ENCODE results near the gene PNRC1. TPM values are rescaled to one million over a fixed set of nuclear protein-coding genes. Genes with fewer than 3 reads are reported as not detected.
"Not testable (repeated sequence)": the region's sequence is repeated elsewhere in the genome, so short reads cannot be mapped to it uniquely, and the experiment has no call there.

The PNRC1 gene
- total RNA-seq, 1 donor from 2014 or later = 204 TPM

DNA sequence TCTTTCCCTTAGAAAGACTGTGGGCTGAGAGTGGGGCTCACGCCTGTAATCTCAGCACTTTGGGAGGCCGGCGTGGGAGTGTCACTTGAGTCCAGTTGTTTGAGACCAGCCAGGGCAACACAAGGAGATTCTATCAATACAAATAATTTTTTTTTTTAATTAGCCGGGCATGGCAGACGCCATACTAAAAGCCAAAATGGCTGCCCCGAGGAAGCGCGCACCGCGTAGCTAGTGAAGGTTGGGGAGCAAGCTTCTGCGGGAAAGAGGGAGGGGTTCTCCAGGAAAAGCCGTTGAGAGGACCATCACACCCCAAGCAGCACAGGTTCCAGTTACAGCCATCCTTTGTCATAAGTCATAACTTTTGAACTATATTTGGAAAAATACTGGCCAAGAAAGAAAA lies 21.3 kb upstream of the PNRC1 start:
- DNase-seq (ENCODE audit: low spot score) = no peak

DNA sequence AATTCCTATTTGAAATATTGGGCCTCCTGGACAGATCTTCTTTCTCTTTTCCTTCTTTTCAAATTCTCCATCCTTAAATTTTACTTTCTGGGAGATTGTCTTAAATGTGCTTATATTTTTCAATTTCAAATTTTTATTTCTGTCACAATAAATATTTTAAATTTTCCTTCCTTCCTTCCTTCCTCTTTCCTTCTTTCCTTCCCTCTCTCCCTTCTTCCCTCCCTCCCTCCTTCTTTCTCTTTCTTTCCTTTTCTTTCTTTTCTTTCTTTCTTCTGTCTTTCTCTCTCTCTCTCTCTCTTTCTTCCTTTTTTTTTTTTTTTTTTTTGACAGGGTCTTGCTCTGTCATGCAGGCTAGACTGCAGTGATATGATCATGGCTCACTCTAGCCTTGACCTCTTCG lies 16.7 kb upstream of the PNRC1 start:
- DNase-seq (ENCODE audit: low spot score) = no peak

DNA sequence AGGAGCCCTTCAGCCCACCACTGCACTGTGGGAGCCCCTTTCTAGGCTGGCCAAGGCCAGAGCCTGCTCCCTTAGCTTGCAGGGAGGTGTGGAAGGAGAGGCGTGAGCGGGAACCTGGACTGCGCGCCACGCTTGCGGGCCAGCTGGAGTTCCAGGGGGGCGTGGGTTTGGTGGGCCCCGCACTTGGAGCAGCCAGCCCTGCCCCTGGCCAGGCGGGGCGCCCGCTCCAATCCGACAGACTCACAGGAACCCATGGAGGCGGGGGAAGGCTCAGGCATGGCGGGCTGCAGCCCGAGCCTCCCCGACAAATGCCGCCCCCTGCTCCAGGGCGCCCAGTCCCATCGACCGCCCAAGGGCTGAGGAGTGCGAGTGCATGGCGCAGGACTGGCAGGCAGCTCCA lies 15.6 kb upstream of the PNRC1 start:
- not testable (repeated sequence) for DNase-seq (ENCODE audit: low spot score)

DNA sequence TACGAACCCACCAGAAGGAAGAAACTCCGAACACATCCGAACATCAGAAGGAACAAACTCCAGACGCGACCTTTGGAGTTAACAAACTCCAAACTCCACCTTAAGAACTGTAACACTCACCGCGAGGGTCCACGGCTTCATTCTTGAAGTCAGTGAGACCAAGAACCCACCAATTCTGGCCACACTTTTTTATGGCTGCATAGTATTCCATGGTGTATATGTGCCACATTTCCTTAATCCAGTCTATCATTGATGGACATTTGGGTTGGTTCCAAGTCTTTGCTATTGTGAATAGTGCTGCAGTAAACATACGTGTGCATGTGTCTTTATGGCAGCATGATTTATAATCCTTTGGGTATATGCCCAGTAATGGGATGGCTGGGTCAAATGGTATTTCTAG lies 14.4 kb upstream of the PNRC1 start:
- DNase-seq (ENCODE audit: low spot score) = not testable (repeated sequence)

DNA sequence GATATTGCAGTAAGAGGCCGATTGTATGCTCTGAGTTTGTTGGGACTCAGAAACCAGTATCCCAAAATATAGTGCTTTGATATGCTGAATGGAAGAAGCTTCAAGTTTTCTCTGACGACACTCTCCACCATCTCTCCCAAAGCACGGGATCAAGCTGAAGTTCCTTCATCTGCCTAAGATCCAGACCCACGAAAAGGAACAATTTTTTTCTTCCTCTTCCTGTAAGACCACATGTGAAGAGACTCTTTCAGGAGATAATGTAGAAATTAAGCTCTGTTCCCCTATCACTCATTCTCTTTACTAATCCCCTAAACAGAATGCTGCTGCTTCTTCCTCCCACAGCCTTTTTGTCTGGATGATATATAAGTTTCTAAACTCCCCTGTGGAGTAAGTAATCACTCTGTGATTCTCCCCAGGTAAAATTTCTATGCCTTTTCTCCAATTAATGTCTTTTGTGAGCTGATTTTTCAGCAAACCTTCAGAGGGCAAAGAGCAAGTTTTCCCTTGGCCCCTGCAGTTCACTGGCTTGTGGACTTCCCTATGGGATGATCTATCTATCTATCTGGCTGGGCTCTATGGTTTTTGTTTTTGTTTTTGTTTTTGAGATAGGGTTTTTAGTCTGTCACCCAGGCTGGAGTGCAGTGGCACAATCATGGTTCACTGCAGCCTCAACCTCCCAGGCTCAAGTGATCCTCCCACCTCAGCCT lies 13.5 kb upstream of the PNRC1 start:
- DNase-seq (ENCODE audit: low spot score) = no peak

DNA sequence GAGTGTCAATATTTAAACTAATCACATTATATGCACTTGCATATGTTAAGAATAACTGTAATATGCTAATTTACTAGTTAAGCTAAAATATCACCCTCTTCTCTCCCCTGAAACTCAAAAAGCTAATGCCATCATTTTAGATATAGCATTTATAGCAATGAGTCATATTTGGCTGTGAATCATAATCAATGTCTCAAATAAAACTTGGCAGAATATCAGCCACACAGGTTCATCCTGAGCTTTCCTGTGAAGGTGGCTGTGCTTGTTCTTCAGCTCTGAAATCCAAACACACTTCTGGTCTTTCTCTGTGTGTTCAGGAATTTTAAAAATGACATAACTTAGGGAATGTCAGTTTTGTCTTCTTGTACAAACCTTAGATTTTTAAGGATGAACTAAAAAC lies 12.8 kb upstream of the PNRC1 start:
- DNase-seq (ENCODE audit: low spot score) = no peak

DNA sequence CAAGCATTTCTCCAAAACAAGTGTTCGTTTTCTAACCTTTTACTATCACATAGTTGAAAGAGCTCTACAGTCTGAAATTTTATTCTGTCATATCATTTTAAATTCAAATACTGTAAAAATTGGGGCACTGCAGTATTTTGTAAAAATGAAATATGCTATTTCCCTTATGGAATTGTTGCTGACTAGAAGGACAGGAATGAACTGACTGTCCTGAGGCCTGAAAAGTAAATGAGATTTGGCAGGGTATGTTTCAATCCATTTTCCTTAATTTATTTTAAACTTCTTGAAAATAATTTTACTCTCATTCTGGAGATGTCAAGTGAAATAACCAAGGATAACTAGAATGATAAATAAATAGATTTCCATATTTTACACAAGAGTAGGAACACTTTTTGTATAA lies 11.9 kb upstream of the PNRC1 start:
- no peak for DNase-seq (ENCODE audit: low spot score)

DNA sequence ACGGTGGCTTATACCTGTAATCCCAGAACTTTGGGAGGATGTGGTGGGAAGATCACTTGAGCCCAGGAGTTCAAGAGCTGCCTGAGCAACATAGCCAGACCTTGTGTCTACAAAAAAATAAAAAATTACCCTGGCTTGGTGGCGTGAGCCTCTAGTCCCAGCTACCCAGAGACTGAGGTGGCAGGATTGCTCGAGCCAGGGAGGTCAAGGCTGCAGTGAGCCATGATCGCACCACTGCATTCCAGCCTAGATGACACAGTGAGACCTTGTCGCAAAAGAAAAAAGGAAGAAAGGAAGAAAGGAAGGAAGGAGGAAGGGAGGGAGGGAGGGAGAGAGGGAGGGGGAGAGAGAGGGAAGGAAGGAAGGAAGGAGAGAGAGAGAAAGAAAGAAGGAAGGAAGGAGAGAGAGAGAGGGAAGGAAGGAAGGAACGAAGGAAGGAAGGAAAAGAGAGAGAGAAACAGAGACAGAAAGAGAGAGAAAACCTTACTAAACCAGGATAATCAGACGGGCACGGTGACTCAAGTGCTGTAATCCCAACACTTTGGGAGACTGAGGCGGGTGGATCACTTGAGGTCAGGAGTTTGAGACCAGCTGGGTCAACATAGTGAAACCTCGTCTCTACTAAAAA lies 10.9 kb upstream of the PNRC1 start:
- DNase-seq (ENCODE audit: low spot score) = no peak

DNA sequence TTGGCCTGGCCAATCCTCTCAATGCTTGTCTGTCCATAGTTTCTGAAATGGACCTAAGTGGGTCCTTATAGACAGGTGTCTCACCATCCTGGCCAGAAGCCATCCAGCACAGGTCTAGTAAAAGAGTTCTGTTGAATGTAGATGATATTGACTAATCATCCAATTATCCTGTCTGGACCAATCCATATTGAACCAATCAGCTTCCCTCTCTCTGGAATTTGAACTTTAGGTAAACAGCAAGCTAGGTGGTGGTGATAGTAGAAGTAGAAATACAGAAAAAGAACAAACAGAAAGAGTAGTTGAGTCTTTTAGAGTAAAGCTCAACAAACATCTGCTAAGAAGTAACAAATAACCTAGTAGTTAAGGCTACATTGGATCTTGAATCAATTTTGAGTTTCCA lies 9.5 kb upstream of the PNRC1 start:
- DNase-seq (ENCODE audit: low spot score) = no peak

DNA sequence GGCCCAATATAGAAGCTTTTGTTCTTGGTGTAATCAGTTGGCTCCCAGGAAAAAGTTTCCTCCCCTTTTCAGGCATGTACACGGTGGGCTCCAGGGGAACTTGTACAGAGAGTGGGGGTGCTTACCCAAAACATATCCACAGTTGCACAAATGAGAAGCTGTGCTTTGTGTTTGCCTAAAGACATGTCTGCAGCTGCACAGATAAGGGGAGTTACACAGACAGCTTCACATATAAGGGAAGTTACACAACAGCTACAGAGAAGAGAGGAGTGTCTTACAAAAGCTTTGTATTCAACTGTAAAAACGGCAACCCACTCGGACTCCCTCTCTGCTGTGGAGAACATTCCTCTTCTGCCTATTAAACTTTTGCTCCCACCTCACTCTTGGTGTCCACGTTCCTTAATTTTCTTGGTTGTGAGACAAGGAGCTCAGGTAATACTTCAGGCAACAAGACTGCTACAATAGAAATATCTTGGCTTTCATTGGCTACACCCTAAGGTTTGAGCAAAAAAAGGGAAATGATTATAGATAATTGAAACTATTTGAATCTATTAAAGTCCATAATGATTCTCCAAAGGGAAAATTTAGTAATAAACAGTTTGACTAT lies 7.4 kb upstream of the PNRC1 start:
- no peak for DNase-seq (ENCODE audit: low spot score)

DNA sequence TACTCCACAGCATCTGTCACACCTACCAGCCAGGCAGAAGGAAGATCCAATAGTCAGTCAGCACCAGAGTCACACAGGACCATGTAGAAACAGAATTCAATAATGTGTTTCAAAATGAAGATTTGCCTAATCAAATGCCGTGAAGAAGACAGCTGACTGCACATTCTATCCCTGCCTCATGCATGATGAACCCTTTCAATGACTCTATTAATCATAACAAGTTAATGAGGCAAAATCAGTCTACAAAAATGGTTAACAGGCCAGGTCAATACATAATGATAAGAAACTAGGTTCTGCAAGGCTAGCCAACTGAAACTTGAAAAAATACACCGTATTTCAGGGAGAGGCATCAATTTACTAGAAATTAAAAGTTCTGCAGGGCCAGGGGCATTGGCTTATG lies 6.7 kb upstream of the PNRC1 start:
- DNase-seq (ENCODE audit: low spot score) = no peak

DNA sequence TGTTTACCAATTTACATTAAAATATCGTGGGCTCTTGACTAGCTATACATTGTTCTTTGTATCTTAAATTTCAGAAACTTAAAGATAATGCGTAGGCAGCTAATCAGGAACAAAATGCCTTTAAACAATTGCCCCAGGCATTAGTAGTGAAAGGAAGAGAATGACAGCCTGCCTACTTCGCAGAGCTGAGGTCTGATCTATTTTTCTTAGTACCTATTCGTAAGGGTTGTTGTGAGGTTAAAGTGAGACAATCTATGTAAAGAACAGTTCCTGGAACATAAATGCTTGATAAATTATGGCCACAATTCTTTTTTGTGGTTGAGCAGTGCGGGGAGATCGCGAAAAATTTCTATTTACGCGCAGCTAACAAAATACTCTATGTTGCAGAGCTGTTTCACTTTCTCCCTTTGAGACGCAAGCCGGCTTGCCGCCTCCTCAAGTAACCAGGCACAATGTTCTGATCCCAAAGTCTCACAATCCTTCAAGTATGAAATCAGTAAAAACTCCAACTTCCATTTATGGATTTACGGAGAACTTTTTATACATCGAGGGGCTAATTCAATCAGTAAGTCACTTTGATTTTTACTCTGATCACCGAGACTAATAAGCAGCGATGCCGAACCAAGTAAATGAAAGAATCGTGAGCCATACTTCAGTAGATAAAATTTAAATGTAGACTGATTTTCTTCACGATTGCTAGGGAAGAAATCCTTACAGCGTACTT lies 878 bp upstream of the PNRC1 start:
- DNase-seq (ENCODE audit: low spot score) = peak; percentile 66

DNA sequence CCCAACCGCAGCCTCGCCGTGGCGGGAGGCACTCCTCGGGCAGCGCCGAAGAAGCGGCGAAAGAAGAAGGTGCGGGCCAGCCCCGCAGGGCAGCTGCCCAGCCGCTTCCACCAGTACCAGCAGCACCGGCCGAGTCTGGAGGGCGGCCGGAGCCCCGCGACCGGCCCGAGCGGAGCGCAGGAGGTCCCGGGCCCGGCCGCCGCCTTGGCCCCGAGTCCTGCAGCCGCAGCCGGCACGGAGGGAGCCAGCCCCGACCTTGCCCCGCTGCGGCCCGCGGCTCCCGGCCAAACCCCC lies 525 bp downstream of the PNRC1 start:
- DNase-seq (ENCODE audit: low spot score) = no peak

DNA sequence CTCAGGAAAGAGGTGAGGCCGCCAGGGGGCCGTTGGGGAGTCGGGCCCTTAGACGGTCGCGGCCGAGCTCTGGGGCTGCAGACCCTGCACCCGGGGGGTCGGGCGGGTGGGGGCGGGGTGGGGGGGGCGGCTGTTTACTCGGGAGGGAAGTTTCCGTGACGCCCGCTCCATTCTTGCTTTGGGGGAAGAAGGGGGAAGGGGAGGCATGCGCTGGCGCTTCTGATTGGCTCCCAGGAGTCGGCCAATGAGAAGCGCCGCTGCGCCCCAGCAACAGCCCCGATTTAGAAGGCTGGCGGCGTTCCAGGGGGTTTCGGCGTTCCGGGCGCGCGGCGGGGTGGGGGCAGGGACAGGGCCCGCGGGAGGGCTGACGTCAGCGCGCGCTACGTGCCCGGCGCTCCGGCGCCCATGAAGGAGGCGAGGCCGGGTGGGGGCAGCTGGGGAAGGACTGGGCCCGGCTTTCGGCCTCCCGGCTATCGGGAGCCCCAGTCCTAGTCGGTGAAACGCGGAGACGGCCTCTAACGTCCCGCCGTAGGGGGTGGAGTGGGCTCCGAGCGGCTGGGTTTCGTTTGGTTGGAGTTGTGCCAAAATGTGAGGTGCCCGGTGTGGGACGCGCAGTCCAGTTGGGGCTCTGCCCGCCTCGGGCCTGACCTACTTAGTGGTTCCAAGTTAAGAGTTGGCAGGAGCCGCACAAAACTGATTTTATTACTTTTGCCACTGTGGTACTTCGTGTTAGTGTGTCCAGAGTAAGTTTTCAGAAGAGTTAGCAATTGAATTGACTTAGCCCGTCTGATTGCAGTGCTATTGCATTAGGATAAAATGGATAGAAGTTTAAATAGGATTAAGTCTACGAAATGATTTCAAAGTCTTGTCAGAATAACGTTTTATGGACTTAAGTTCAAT lies 1.1 kb downstream of the PNRC1 start:
- peak; percentile 100 for DNase-seq (ENCODE audit: low spot score)

DNA sequence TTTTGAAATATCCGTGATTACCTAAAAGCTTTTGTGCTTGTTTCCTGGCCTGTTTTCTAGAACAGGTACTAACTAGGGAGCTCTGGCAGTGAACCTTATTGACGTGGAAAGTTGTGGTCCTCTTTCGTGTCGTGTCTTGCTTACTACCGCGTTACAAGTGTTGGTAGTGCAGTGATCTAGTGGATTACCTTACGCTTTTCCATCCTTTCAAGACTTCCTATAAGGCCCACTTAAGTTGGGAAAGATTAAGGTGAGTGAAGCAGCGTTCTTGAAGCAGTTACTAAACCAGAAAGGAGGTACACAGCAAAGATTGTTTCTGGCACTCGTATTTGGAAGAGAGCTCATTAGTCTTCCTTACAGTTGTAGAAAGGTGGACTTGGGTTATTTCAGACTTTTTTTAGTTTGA lies 1.9 kb downstream of the PNRC1 start:
- DNase-seq (ENCODE audit: low spot score) = no peak

DNA sequence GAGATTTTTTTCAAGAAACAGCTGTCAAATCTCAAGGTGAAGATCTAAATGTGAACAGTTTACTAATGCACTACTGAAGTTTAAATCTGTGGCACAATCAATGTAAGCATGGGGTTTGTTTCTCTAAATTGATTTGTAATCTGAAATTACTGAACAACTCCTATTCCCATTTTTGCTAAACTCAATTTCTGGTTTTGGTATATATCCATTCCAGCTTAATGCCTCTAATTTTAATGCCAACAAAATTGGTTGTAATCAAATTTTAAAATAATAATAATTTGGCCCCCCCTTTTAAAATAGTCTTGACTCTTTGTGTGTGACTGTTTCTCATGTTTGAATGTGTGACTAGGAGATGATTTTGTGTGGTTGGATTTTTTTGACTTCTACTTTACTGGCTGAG lies 4.0 kb downstream of the PNRC1 start:
- no peak for DNase-seq (ENCODE audit: low spot score)

DNA sequence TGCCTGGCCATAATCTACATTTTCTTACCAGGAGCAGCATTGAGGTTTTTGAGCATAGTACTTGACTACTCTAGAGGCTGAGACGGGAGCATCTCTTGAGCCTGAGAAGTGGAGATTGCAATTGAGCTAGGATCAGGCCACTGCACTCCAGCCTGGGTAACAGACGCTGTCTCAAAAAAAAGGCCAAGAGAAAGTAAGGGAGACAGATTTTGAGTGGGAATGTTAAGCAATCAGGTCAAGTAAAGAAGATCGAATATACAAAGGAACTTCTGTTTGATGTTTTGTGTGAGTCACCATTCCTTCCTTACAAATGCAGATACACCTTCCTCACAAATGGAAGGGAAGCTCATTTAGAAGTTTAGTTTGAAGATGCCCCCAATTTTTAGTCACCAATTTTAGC lies 4.4 kb downstream of the PNRC1 start:
- DNase-seq (ENCODE audit: low spot score) = no peak

DNA sequence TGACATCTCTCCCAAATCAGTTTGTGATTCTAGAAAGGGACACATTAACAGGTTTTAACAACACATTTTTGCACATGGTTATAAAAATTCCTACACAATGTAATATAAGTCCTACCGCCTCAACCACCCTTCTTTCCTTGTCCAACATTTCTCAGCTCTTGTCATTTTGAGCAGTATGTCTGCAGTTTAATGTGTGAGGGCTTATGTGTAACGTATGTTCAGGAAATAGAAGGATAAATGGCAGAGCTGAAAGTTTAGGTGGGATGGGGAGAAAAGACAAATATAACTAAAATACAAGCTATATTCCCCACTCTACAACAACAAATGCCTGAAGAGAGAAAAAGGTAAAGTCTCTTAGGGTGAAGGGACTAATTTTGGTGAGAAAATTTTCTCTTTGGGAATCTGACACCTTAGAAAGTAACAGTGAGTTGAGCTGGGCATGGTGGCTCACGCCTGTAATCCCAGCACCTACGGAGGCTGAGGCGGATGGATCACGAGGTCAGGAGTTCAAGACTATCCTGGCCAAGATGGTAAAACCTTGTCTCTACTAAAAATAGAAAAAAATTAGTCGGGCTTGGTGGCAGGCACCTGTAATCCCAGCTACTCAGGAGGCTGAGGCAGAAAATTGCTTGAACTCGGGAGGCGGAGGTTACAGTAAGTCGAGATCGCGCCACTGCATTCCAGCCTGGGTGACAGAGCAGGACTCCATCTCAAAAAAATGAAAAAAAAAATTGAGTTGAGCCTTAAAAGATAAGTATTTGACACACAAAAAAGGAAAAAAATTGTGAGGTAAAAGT lies 5.1 kb downstream of the PNRC1 start:
- no peak for DNase-seq (ENCODE audit: low spot score)

DNA sequence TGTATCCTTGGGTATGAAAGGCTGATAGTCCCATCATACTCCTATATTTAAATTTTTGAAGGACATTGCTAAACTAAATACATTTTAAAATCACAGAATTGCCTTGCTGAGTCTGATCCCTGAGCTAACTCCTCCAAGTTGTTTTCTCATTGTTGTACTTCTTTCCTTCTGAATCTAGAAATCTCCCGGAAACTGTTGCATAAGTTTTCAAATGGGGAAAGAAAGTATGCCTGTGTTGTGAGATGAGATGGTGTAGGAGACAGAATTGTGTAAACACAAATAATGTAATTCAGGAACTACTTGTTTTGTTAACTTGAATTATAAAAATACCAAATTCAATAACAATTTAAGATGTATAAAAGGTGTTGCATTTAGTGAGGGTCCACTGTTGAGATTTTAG lies 7.3 kb downstream of the PNRC1 start:
- DNase-seq (ENCODE audit: low spot score) = no peak

DNA sequence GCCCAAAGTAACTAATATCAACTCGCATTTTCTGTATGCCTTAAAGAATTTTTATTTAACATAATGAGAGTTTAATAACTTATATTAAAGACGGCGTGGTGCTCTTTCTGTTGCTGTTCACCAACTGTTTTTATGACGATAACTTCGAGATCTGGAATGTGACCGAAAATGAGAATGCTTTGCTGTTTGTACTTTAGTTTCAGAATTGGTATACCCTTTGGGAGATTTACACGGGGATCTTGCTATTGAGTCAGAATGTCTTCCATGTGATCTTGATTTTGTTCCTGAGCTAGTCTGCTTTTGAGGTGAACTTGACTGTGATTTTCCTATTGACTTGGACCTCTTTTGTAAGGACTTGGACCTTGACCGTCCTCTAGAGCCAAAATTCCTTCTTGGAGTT lies 17.9 kb downstream of the PNRC1 start:
- no peak for DNase-seq (ENCODE audit: low spot score)

DNA sequence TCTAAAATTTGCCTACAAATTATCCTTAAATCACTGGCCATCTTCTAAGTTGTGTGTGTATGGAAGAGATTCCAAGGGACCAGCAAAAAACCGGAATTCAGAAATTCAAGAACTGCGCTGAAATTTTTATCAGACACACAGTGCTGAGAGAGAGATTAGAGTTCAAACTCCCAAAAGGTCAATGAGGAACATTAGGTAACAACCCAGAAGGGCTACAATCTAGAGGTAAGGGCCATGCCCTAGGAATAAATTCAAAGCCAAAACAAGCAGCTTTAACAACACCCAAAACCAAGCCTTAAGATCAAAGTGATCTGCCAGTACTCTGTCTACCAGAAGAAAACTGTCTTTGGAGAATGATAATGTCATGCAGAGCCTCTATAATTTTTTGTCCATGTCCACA lies 19.6 kb downstream of the PNRC1 start:
- DNase-seq (ENCODE audit: low spot score) = no peak

All from ureter (tissue), 1 donor.